Brain pericyte (primary cell): ENCODE results near the gene MACF1.

Source experiments
- DNase-seq: peaks from one replicate; pipeline ENCODE4 v3.0.0-alpha.2; 2012; ENCODE audit warnings: low read depth, low spot score

MACF1 gene

GRCh38 chr1:39213511-39214002, 9.1 kb downstream of the MACF1 start:
- no peak for DNase-seq

- no peak for DNase-seq
These were observed 9.7 kb downstream of the MACF1 start for GRCh38 chr1:39214021-39214713.

GRCh38 chr1:39214714-39214997, 10.2 kb downstream of the MACF1 start:
- DNase-seq = no peak

- DNase-seq = no peak
These were observed 10.7 kb downstream of the MACF1 start for GRCh38 chr1:39214998-39215873.

- no peak for DNase-seq
These were observed 12.3 kb downstream of the MACF1 start for GRCh38 chr1:39216771-39217170.

GRCh38 chr1:39220891-39221870, 16.7 kb downstream of the MACF1 start:
- DNase-seq = no peak

- no peak for DNase-seq
These were observed 19.9 kb downstream of the MACF1 start for GRCh38 chr1:39224295-39224829.

GRCh38 chr1:39226836-39227235, 22.3 kb downstream of the MACF1 start:
- DNase-seq = no peak

GRCh38 chr1:39228252-39228651, 23.8 kb downstream of the MACF1 start:
- DNase-seq = no peak

- no peak for DNase-seq
These were observed 25.0 kb downstream of the MACF1 start for GRCh38 chr1:39229504-39229903.

- no peak for DNase-seq
These were observed 26.0 kb downstream of the MACF1 start for GRCh38 chr1:39230261-39231190.

GRCh38 chr1:39236971-39237370, 32.5 kb downstream of the MACF1 start:
- DNase-seq = no peak

GRCh38 chr1:39238476-39238875, 34.0 kb downstream of the MACF1 start:
- DNase-seq = peak; percentile 11

- DNase-seq = no peak
These were observed 35.5 kb downstream of the MACF1 start for GRCh38 chr1:39239968-39240367.

GRCh38 chr1:39243302-39243701, 38.8 kb downstream of the MACF1 start:
- no peak for DNase-seq

- no peak for DNase-seq
These were observed 46.2 kb downstream of the MACF1 start for GRCh38 chr1:39250460-39251240.

- DNase-seq = no peak
These were observed 50.7 kb downstream of the MACF1 start for GRCh38 chr1:39255222-39255621.

GRCh38 chr1:39258146-39258924, 53.8 kb downstream of the MACF1 start:
- no peak for DNase-seq

- no peak for DNase-seq
These were observed 54.4 kb downstream of the MACF1 start for GRCh38 chr1:39258925-39259244.
